Erythroblast (primary cell): ENCODE data around the gene TRIM9.
A peak's percentile ranks its signal among the peaks of the same experiment; 100 is the strongest.
"Not testable (repeated sequence)": the region's sequence is repeated elsewhere in the genome, so short reads cannot be mapped to it uniquely, and the experiment has no call there.

ENCODE experiments used
- DNase-seq, 2 experiments: peaks; one replicate each; lab custom pipeline; 2025; lab: John Stamatoyannopoulos, UW
- GATA1 ChIP-seq: IDR thresholded peaks from 2 replicates; pipeline ENCODE4 v1.6.1; 2011; ENCODE audit warnings: low read depth, mild to moderate bottlenecking, control low read depth, low read length, moderate library complexity
- POLR2A ChIP-seq: IDR thresholded peaks from 2 replicates; pipeline ENCODE4 v1.6.1; 2011; ENCODE audit warnings: mild to moderate bottlenecking, low read length

TRIM9 gene

DNA sequence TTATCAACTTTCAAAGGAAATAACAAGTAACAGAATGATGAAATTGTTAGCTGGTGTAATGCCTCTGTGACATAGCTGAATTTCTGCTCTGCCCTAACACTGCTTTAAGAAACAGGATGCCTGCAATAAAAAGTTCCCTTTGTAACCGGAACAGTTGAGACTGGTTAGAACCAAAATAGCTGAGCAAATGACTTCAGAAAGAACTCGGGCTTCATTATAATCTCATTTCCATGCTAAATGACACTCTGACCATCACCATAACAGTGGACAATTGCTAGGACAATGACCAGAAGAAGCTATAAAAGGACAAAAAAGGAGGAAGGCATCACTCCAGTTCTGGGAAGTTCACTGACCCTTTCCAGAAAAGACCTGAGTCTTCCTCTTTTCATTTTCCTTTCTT lies 127.1 kb downstream of the TRIM9 start:
- DNase-seq, result no peak
- no peak for TF ChIP-seq POLR2A
- TF ChIP-seq GATA1, result no peak

DNA sequence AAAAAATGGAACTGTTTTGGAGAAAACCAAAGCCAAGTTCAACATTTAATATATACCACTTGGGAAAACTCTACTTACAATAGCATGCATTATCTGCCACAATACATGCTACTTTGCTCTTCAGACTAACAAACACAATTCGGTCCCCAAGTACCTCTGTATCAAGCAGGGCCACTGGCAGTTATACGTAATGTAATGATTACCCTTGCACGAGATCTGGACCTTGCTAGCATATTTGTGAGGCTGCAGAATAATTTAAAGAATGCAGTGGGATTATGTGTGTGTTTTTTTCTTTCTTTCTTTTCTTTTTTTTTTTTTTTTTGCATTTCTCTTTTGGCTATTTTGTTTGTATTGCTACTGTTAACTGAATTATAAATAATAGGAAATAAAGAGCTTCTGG lies 127.8 kb downstream of the TRIM9 start:
- TF ChIP-seq POLR2A (no peak), GATA1 (no peak)
- no peak for DNase-seq

DNA sequence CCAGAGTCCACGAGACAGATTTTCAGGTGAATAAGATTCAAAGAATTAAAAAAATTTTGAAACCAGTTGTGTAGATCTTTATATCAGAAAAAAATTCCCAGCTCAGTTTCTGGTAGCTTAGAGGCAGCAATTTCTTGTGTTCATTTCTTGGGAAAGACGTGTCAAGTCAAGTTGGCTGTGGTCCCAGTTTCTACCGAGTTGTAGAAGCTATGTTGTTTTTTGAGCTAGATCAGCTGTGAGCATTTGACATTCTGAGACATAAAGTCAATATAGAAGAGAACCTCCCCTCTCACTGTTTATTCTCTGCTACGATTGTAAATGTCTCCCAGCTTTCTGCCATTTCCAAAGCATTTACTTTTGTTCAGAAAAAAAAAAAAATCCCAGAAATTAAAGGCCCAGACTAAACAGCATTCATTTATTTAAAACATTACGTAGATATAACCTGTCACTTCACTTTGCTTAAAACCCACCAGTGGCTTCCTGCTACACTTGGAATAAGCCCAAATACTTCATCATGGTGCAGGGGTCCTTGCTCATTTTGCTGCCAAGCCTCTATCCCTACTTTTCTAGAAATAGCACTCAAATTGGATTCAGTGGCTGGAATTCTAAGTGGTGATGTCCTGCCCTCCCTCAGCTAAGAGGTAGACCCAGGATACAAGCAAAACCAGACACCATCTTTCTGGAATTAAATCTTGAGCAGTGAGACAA lies 130.1 kb downstream of the TRIM9 start:
- TF ChIP-seq POLR2A, result no peak
- TF ChIP-seq GATA1, result no peak
- DNase-seq, result no peak

DNA sequence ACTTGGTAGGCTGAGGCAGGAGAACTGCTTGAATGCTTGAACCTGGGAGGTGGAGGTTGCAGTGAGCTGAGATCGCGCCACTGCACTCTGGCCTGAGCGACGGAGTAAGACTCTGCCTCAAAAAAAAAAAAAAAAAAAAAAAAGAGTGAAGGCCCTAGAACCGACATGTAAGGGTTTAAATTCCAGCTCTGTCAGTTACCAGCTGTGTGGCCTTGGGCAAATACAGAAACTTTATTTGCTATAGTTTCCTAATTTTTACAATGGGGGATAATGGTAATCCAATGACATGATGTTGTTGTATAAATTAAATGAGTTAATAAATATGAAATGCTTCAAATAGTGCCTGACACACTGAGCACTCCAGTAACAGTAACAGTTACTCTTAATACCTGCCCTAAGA lies 131.0 kb downstream of the TRIM9 start:
- TF ChIP-seq GATA1 (no peak), POLR2A (no peak)
- no peak for DNase-seq

DNA sequence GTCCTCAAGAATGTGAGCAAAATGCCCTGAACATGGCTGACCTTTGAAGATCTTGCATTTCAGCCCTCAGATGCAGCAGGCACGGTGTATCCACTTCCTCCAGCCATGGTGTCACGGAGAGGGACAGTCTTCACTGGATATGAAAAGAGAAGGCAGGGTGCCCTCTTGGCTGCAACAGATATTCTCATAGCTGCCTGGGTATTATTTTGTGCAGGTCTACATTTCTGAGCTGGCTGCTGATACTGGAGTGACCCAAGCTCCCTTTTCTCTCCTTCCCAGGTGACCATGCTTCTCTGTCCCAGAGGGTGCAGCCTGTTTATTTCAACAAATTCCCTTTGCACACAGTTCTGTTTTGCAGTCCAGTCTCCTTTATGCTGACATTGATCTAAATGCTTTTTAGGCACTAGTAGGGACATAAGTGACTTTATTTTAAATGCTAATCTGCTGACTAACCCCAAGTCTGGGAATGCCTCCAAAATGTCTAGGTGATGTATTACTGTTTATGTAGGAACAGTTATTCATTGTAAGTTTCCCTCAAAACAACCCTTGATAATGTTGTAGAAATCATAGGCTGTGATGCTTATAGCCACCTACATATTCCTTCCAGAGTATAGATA lies 133.2 kb downstream of the TRIM9 start:
- no peak for DNase-seq
- TF ChIP-seq POLR2A (no peak), GATA1 (no peak)

DNA sequence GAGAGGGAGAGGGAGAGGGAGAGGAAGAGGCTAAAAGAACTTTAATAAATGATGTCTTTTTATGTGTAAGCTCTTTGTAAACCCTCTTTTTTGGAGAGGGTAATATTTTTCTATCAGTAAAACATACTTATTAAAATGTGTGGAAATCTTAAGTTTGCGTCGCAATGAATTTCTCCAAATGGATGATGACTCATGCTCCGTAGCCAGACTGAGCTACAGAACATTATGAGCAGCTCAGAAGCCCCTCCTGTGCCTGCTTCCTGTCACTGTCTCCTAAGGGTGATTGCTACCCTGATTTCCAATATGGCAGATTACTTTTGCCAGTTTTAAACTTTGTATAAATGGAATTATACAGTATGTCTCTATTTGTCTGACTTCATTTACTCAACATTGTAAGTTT lies 137.6 kb downstream of the TRIM9 start:
- no peak for DNase-seq
- TF ChIP-seq GATA1, result no peak
- no peak for TF ChIP-seq POLR2A

DNA sequence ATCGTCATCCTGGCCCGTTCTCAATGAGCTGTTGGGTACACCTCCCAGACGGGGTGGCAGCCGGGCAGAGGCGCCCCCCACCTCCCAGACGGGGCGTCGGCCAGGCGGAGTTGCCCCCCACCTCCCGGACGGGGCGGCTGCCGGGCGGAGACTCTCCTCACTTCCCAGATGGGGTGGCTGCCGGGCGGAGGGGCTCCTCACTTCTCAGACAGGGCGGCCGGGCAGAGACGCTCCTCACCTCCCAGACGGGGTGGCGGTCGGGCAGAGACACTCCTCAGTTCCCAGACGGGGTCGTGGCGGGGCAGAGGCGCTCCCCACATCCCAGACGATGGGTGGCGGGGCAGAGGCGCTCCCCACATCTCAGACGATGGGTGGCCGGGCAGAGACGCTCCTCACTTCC lies 138.5 kb downstream of the TRIM9 start:
- DNase-seq, result not testable (repeated sequence)

DNA sequence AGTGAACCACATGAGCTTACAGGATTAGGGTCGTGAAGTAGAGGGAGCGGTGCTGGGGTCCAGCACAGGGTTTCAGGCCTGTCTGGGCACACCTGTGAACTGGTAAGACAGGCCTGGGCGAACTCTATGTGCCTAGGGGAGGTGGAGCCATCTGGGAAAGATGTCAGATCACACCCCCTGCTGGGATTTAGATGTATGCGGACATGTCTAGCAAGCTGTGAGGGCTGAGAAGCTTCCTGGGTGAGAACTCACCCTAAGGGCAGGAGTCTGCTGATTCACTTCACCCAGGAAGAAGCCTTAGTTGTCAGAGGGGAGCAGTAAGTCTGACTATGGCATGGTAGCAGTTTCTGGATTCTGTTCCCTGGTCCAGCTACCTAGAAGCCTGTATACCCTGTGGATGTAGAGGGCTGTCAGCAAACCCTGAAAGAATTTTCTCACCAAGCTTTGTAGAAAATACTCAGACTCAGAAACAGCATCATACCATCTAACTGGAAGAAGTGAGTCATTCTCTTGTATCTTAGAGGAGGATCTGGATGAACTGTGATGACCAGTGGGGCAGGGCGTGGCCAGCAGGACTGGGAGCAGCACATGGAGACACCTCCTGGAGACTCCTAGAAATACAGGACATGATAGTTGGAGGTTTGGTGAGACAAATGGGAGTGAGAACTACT lies 139.4 kb downstream of the TRIM9 start:
- peak; percentile 83 to 88 for DNase-seq
- TF ChIP-seq POLR2A, result no peak
- peak; percentile 22 for TF ChIP-seq GATA1

DNA sequence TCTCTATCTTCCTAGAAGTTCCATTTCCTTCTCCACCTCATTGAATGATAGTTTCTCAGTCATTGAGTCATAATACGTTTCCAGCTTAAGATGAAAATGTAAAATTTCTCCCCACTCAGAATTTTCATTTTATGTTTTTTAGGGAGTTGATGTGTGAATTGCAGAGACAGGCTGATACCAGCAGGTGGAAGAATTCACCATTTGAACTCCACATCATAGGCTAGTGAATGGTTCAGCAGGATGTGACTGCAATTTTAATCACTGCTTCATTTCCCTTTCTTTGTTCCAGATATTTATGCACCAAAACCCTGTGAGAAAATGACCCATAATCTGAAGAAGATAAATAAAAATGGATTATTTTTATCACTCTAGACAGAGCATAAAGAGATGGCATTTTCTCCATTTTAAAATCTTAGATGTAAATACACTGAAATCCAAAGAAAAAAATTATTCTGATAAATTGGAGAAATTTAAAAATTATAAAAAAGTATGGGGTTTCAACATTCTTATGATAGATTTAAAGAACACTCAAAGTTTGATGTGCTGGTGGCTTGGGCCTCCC lies 140.0 kb downstream of the TRIM9 start:
- peak; percentile 17 to 51 for DNase-seq
- TF ChIP-seq GATA1 (no peak), POLR2A (no peak)

DNA sequence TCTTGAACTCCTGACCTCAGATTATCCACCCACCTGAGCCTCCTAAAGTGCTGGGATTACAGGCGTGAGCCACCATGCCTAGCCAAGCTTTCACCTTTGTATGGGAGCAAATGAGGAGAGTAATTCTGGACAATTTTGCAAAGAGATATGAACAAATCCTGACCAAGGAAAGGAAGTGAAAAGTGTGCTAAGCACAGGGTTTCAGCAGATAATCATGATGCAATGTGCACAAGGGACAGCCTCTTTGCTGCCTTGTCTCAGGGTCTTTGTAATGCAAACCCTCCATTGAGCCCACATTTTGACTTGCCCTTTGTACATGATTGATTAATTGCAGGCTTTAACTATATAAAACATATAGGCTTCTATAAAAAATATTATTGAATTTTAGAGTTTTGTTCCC lies 141.4 kb downstream of the TRIM9 start:
- no peak for DNase-seq
- no peak for TF ChIP-seq POLR2A
- no peak for TF ChIP-seq GATA1

DNA sequence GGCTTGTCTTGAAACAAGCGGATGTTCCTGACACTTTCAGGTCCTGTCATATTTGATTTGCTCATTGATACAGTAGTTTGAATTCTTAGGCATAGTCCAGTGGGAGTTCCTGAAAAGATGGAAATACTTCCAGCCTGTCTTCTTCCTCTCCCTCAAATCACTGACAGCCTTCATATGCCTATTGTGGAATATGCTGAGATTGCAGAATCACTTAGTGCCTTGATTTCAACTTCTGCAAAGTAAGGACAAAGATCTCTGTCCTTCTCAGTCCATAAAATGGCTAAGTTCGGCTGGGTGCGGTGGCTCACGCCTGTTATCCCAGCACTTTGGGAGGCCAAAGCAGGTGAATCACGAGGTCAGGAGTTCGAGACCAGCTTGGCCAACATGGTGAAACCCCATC lies 143.9 kb downstream of the TRIM9 start:
- no peak for DNase-seq
- TF ChIP-seq GATA1, result no peak
- TF ChIP-seq POLR2A, result no peak

DNA sequence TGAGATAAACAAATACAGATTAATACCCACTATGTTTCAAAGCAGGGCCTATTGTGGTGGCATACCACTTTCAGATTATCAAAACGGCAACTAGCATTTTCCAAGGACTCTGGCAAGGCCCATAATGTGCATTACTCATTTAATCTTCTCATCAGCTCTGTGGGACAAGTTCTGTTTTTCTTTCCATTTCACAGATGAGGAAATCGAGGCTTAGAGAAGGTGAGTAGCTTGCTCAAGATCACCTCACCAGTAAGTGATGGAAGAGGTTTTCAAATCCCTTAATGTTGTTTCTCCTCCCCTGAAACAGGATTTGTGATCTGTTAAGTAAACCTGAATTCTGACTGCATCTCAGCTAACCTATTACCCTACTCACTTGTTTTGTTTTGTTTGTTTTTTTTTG lies 146.7 kb downstream of the TRIM9 start:
- no peak for DNase-seq
- TF ChIP-seq POLR2A (no peak), GATA1 (no peak)

DNA sequence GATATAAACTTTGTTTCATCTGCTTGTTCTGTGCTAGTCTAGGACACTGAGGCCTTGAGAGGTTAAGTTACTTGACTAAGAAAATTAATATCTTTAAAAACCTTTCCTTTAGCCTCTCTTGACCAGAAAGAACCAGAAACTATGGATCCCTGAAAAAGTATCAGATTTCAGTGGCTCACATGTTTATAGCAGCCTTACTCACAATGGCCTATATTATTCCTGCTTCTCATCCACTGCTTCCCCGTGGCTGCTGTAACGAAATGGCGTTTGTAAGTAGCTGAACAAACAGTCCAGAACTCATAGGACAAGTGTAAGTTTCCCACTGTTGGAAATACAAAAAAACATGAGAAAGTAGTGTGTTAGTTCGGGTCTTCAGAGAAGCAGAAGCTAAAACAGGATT lies 147.5 kb downstream of the TRIM9 start:
- TF ChIP-seq POLR2A (no peak), GATA1 (no peak)
- no peak for DNase-seq

DNA sequence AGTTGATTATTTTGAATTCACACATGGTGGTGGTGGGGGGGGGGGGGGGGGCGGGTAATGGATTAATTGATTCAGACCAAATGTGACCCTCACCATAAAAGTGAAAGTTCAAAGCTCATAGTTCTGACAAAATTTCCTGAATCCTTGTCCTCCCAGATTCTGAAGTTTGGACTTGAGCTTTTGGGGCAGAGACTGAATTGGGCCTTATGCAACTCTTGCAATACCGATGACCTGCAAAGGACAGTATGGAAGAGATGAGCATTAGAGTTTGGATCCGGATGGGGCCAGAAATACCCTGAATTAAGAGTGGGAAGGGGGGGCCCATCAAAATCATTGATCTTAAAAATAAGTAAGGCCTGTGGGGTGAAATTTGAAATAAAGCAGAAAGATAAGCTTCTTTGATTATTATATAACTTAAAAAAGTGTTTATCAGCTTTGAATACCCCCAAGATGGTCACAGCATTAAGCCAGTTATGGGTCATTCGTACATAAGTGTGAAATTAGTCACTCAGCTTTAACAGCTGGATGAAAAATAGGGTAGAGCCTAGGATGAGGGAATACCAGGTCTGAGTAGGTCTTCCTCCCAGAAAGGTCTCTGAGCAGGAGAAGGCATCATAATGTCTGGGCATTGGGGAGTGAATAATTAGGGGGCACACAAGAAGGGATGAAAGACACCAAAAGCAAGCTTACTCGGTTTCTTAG lies 148.5 kb downstream of the TRIM9 start:
- no peak for TF ChIP-seq GATA1
- no peak for TF ChIP-seq POLR2A

More for the DNA sequence above, 148.5 kb downstream of the TRIM9 start:
- DNase-seq, result no peak
